CD4-positive, alpha-beta T cell treated with Interleukin-6 at 100 ng/mL for 8 hours (primary cell): ENCODE measurements around the gene CTNNA3.
"Not testable (repeated sequence)": the region's sequence is repeated elsewhere in the genome, so short reads cannot be mapped to it uniquely, and the experiment has no call there.

Source experiments
- DNase-seq: peaks from one replicate; pipeline ENCODE4 v3.0.0-alpha.2; 2020; ENCODE audit warnings: mixed read lengths, low spot score

The CTNNA3 gene

GRCh38 chr10:67246066-67246555 is 449.9 kb downstream of the CTNNA3 start:
- DNase-seq: no peak

DNA sequence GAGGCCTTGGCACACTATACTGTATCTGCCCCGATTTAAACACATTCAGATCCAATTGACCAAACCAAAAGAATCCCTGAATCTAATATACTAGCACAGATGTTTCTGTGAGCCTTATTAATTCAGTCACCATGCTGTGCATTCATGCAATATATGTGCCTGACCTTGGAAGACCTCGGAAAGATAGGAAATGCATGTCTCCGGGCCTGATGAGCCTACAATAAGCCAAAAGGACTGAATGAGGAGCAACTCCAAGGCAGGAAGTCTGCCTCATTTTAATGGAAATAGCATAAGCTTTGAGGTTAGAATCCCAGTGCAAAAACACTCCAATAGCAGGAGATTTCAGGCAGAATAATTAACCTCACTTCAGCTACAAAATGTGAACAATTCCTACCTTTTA is 453.5 kb downstream of the CTNNA3 start:
- DNase-seq: no peak

DNA sequence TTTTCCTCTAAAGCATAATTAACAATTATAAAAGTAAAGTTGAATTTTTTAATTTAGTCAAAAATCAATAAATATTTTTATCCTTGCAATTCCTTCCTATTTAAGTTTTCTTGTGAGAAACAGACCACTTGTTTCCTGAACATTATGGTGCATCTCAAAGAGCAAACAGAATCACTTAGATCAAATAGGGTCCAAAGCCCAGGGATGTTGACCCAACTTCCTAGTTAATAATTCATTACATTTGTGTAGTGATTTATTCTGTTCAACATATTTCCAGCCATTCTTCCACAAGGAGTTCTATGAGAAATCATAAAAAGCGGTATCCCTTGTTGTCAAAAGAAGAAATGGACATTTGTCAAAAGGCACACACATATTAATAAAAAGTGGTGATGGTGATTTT is 454.5 kb downstream of the CTNNA3 start:
- no peak for DNase-seq

GRCh38 chr10:67239864-67240497 is 456.0 kb downstream of the CTNNA3 start:
- no peak for DNase-seq

DNA sequence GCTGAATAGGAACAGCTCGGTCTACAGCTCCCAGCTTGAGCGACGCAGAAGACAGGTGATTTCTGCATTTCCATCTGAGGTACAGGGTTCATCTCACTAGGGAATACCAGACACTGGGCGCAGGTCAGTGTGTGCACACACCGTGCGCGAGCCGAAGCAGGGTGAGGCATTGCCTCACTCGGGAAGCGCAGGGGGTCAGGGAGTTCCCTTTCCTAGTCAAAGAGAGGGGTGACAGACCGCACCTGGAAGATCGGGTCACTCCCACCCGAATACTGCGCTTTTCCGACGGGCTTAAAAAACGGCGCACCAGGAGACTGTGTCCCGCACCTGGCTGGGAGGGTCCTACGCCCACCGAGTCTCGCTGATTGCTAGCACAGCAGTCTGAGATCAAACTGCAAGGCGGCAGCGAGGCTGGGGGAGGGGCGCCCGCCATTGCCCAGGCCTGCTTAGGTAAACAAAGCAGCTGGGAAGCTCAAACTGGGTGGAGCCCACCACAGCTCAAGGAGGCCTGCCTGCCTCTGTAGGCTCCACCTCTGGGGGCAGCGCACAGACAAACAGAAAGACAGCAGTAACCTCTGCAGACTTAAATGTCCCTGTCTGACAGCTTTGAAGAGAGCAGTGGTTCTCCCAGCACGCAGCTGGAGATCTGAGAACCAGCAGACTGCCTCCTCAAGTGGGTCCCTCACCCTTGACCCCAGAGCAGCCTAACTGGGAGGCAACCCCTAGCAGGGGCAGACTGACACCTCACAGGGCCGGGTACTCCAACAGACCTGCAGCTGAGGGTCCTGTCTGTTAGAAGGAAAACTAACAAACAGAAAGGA is 465.1 kb downstream of the CTNNA3 start:
- not testable (repeated sequence) for DNase-seq

DNA sequence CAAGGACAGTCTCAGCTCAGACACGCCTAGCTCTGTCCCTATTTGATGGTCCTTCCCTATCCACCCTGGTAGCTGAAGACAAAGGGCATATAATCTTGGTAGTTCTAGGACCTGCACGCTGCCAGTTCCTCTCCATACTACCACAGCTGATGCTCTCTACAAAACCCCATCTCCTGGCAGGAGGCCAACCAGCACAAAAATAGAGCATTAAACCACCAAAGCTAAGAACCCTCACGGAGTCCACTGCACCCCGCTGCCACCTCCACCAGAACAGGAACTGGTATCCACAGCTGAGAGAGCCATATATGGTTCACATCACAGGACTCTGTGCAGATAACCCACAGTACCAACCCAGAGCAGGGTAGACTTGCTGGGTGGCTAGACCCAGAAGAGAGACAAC is 470.8 kb downstream of the CTNNA3 start:
- no peak for DNase-seq

GRCh38 chr10:67224553-67224952 is 471.4 kb downstream of the CTNNA3 start:
- no peak for DNase-seq

- no peak for DNase-seq
These were observed 473.1 kb downstream of the CTNNA3 start for GRCh38 chr10:67222934-67223333.

DNA sequence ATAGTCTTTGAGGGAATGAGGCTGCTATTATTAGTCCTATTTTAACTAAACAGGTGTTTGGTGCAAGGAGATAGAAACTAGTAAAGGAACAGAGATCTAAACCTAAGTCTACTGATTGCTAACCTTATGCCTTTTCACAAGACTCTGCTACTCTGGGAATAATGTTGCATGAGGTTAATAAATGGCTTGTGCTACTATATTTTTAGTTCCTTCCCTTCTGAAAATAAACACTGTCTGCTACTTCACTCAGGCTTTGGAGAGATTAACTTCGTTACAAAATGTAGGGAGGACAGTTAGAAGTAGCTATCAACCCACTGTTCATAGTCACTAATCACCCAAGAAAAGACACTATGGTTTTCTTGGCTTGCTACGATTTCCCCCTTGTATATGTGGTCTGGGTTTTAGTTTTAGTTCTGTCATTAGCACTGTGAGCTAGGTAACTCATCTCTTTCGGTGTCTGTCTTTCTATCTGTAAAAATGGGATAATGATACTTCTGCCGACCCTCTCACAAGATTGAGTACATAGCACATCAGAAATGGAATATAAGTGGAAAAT is 474.0 kb downstream of the CTNNA3 start:
- DNase-seq: no peak

GRCh38 chr10:67211680-67212079 is 484.3 kb downstream of the CTNNA3 start:
- DNase-seq: no peak

GRCh38 chr10:67207923-67208322 is 488.1 kb downstream of the CTNNA3 start:
- DNase-seq: not testable (repeated sequence)

GRCh38 chr10:67200913-67201564 is 495.0 kb downstream of the CTNNA3 start:
- DNase-seq: no peak

- no peak for DNase-seq
These were observed 520.6 kb downstream of the CTNNA3 start for GRCh38 chr10:67175354-67175753.

DNA sequence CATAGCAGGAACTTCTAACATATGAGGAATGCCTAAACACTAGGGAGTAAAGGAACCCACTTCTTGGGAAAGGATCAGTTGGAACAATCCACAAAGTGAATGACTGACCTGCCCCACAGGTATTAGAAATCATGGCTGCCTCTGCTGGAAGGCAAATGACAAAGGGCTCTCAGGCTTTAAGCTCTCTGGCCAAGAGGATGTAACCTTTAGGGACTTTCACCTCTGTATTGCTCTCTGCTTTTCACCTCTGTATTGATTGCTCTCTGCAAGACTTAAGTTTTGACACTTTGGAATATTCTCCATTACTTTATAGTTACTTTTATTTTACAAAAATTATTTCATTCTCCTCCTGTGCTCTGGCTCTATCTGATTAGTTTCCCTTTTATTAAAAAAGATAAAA is 522.2 kb downstream of the CTNNA3 start:
- no peak for DNase-seq

DNA sequence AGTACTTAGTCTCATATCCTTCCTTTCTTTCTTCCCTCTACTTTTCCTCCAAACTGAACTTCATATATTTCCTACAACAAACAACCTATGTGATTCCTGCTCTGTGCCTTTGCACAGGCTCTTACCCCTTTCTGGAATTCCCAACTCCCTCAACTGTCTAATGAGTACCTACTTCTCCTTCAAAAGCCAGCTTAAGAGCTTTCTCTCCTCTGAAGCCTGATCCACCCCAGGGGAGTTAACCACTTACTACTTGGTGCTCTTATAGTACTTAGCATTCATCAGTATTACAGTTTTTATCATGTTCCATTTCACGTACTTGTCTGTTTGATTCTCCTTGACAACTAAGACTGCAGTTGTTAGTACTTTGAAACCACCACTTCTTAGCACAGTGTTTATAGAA is 524.0 kb downstream of the CTNNA3 start:
- no peak for DNase-seq

DNA sequence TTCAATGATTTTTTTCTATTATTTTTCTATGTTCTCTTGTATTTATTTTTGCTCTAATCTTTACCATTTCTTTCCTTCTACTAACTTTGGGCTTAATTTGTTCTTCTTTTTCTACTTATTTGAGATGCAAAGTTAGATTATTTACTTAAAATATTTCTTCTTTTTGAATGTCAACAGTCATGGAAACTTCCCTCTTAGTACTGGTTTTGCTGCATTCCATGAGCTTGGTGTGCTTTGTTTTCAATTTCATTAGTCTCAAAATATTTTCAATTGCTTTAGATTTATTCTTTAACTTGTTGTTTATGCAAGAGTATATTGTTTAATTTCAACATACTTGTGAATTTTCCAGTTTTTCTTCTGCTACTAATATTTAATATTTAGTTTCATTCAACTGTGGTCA is 539.8 kb downstream of the CTNNA3 start:
- DNase-seq: no peak

DNA sequence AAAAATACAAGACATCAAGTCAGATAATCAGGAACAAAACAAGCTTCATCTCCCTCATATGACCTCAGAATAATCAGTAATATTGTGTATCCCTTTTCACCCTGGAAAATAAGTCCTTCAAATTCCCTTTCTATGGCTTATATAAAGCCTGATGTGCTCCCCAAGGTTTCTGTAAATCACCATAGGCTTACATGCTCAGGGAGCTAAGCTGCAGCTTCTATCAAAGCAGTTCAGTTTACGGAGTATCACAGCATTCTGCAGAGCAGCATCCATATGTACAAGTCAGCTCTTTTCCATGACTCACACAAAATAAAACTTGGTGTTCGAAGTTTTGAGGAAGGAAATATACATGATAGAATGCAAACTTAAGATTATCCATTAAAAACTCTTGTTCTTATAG is 544.5 kb downstream of the CTNNA3 start:
- DNase-seq: no peak

- no peak for DNase-seq
These were observed 551.5 kb downstream of the CTNNA3 start for GRCh38 chr10:67144530-67144929.

DNA sequence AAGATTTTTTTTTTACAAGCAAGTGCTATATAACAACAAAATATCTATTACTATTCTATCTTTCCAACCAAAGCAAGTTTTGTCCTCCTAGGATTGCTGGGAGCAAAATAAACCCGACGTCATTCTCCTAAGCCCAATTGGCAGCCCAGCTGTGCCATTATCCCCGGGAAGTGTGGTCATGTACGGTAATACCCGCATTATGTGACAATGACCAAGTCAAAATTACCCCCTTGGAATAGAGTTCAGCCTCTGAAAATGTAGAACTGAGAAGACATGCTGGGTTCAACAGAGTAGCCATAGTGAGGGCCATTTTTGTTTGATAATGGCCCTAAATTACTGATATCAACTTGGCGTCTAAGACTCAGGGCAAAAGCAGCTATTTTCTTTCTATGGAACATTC is 554.7 kb downstream of the CTNNA3 start:
- DNase-seq: no peak

DNA sequence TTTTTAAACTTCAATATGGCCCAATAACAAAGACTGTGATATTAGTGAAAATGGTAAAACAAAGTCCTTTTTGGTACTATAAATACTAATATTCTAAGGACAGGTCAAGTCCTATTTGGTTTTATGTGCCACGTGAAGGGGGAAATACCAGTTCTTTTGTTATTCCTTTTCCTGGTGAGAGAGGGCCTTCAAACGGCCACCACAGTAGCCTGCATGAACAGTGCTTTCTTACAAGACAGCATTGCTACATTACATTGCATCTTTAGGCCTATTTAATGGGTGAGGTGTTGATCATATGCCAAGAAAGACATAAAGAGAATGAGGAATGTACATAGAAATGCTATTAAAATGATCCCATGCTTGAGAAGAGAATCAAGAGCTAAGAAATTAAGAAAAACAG is 555.4 kb downstream of the CTNNA3 start:
- no peak for DNase-seq

- DNase-seq: no peak
These were observed 568.6 kb downstream of the CTNNA3 start for GRCh38 chr10:67127441-67127840.

GRCh38 chr10:67119651-67120050 is 576.3 kb downstream of the CTNNA3 start:
- no peak for DNase-seq

GRCh38 chr10:67115972-67116371 is 580.0 kb downstream of the CTNNA3 start:
- DNase-seq: no peak
